HCT116 (cell line): ENCODE measurements around the gene ATG14. TPM values are rescaled to one million over a fixed set of nuclear protein-coding genes. Genes with fewer than 3 reads are reported as not detected.

ENCODE experiments used
- ATAC-seq: fragments of 200-7000 bp; cut with Tn5 transposase; 2 replicates; pipeline ENCODE4 v1.9.1; 2020; ENCODE audit warnings: mild to moderate bottlenecking, moderate library complexity
- BruUV-seq: library from RNA; stranded (reverse); fragments of 400-500 nt; replicated peaks from 2 replicates; lab custom pipeline; 2021; lab: Mats Ljungman, UMichigan
- CTCF ChIA-PET: fragments of 300-600 bp; sonication (Branson Sonifier 250); formaldehyde crosslinking; loops from one replicate; lab custom pipeline; 2021; ENCODE audit warnings: antibody characterized with exemption; lab: Charles Lee
- POLR2A ChIA-PET: fragments of 300-600, 350-600 bp; sonication (Branson Sonifier 250); formaldehyde crosslinking; loops from one replicate; lab custom pipeline; 2021; ENCODE audit warnings: antibody characterized with exemption; lab: Charles Lee
- RAD21 ChIA-PET, 2 experiments: fragments of 300-600 bp; sonication (Branson Sonifier 250); formaldehyde crosslinking; loops; one replicate each; lab custom pipeline; 2023; ENCODE audit warnings: low total read pairs in 2 of 2; ENCODE audit not compliant: uncharacterized antibody in 2 of 2, unreplicated experiment in 2 of 2, low non-redundant PET in 1 of 2; lab: Charles Lee
- DNase-seq: peaks from one replicate; pipeline ENCODE4 v3.0.0-alpha.2; 2010; ENCODE audit warnings: low read depth, low spot score
- H2AFZ ChIP-seq: fragments of 200-600 bp; shearing (Covaris generic), sonication (generic); 2 replicates; pipeline ENCODE4 v1.6.1; 2017; ENCODE audit warnings: low read depth, mixed run types, mixed read lengths, antibody characterized with exemption, low read length; ENCODE audit not compliant: poor library complexity, severe bottlenecking
- H3K27ac ChIP-seq: 2 replicates; pipeline ENCODE4 v1.5.1; 2012; ENCODE audit warnings: low read depth, low read length
- H3K27me3 ChIP-seq: fragments of 200-600 bp; sonication (generic); 2 replicates; pipeline ENCODE4 v1.6.1; 2016; ENCODE audit warnings: mixed run types, low read length, mixed read lengths; ENCODE audit not compliant: insufficient read depth
- H3K36me3 ChIP-seq, 2 experiments: fragments of 200-500 bp in 1 of 2; fragments of 200-600 bp in 1 of 2; sonication (Bioruptor generic) in 1 of 2; sonication (generic) in 1 of 2; 2 replicates each; pipeline versions ENCODE4 v1.5.1 to v1.6.1; 2014 to 2016; ENCODE audit warnings: low read length in 2 of 2, inconsistent platforms in 1 of 2, mixed read lengths in 1 of 2, mixed run types in 1 of 2; ENCODE audit not compliant: insufficient read depth in 2 of 2, control insufficient read depth in 1 of 2
- H3K4me1 ChIP-seq, 2 experiments: fragments of 200-600 bp in 1 of 2; sonication (generic) in 1 of 2; 2 replicates each; pipeline versions ENCODE4 v1.5.1 to v1.6.1; 2012 to 2017; ENCODE audit warnings: low read length in 2 of 2, inconsistent platforms in 1 of 2, mild to moderate bottlenecking in 1 of 2, mixed read lengths in 1 of 2, mixed run types in 1 of 2, moderate library complexity in 1 of 2; ENCODE audit not compliant: insufficient read depth in 2 of 2, control insufficient read depth in 1 of 2
- H3K4me2 ChIP-seq: fragments of 200-600 bp; sonication (generic); 2 replicates; pipeline ENCODE4 v1.6.1; 2017; ENCODE audit warnings: mixed run types, low read length, mixed read lengths
- H3K4me3 ChIP-seq, 2 experiments: fragments of 200-600 bp in 1 of 2; sonication (generic) in 1 of 2; replicated peaks in 1 of 2; 2 replicates each; pipeline ENCODE4 v1.5.1; 2011 to 2016; ENCODE audit warnings: low read length in 2 of 2, control low read depth in 1 of 2, low read depth in 1 of 2, mild to moderate bottlenecking in 1 of 2, mixed read lengths in 1 of 2, mixed run types in 1 of 2
- H3K79me2 ChIP-seq: fragments of 200-600 bp; sonication (generic); 2 replicates; pipeline ENCODE4 v1.6.1; 2017; ENCODE audit warnings: mild to moderate bottlenecking, mixed run types, low read length, moderate library complexity, mixed read lengths; ENCODE audit not compliant: insufficient read depth
- H3K9ac ChIP-seq: fragments of 200-600 bp; sonication (generic); 2 replicates; pipeline ENCODE4 v1.6.1; 2016; ENCODE audit warnings: low read length, mixed read lengths
- H3K9me2 ChIP-seq: fragments of 200-600 bp; sonication (generic), shearing (Covaris generic); 2 replicates; pipeline ENCODE4 v1.6.1; 2017; ENCODE audit warnings: mixed run types, mild to moderate bottlenecking, moderate library complexity; ENCODE audit not compliant: insufficient read depth
- H3K9me3 ChIP-seq, 2 experiments: fragments of 200-500 bp in 1 of 2; fragments of 200-600 bp in 1 of 2; sonication (Bioruptor generic) in 1 of 2; sonication (generic) in 1 of 2; 2 replicates each; pipeline ENCODE4 v1.6.1; 2014 to 2017; ENCODE audit warnings: low read length in 2 of 2, mixed read lengths in 2 of 2, inconsistent platforms in 1 of 2, low read depth in 1 of 2, mild to moderate bottlenecking in 1 of 2, mixed run types in 1 of 2, moderate library complexity in 1 of 2; ENCODE audit not compliant: control insufficient read depth in 1 of 2, insufficient read depth in 1 of 2
- H4K20me1 ChIP-seq: fragments of 200-600 bp; sonication (generic), shearing (Covaris generic); 2 replicates; pipeline ENCODE4 v1.6.1; 2017; ENCODE audit warnings: mixed run types, mild to moderate bottlenecking, moderate library complexity; ENCODE audit not compliant: insufficient read depth
- ATF3 ChIP-seq: IDR thresholded peaks from 2 replicates; pipeline ENCODE4 v1.6.1; 2012
- CBX3 ChIP-seq: IDR thresholded peaks from 2 replicates; pipeline ENCODE4 v1.6.1; 2012; ENCODE audit warnings: low read depth
- CEBPB ChIP-seq: IDR thresholded peaks from 2 replicates; pipeline ENCODE4 v1.6.1; 2012; ENCODE audit warnings: low read depth
- CTCF ChIP-seq, 3 experiments: fragments of 200-600 bp in 1 of 3; sonication (generic) in 1 of 3; IDR thresholded peaks in 2 of 3; conservative IDR thresholded peaks in 1 of 3; 2 replicates each; pipeline ENCODE4 v1.5.1; 2012 to 2017; ENCODE audit warnings: low read depth in 2 of 3, low read length in 2 of 3, antibody characterized with exemption in 1 of 3, borderline replicate concordance in 1 of 3, control low read depth in 1 of 3, mild to moderate bottlenecking in 1 of 3, mixed read lengths in 1 of 3, mixed run types in 1 of 3, moderate library complexity in 1 of 3; ENCODE audit not compliant: insufficient read depth in 1 of 3
- EGR1 ChIP-seq: IDR thresholded peaks from 2 replicates; pipeline ENCODE4 v1.6.1; 2012; ENCODE audit warnings: low read depth
- ELF1 ChIP-seq: IDR thresholded peaks from 2 replicates; pipeline ENCODE4 v1.6.1; 2012; ENCODE audit warnings: low read depth, borderline replicate concordance
- EZH2 ChIP-seq: fragments of 200-600 bp; sonication (generic); IDR thresholded peaks from 2 replicates; pipeline ENCODE4 v1.6.1; 2017; ENCODE audit warnings: antibody characterized with exemption, mixed run types
- EZH2phosphoT487 ChIP-seq: fragments of 200-600 bp; IDR thresholded peaks from 2 replicates; pipeline ENCODE4 v1.6.1; 2018; ENCODE audit warnings: antibody characterized with exemption, borderline replicate concordance
- FOSL1 ChIP-seq: IDR thresholded peaks from 2 replicates; pipeline ENCODE4 v1.6.1; 2012; ENCODE audit warnings: low read depth
- JUND ChIP-seq: IDR thresholded peaks from 2 replicates; pipeline ENCODE4 v1.6.1; 2012
- MAX ChIP-seq: IDR thresholded peaks from 2 replicates; pipeline ENCODE4 v1.6.1; 2012
- RAD21 ChIP-seq: IDR thresholded peaks from 2 replicates; pipeline ENCODE4 v1.6.1; 2012; ENCODE audit warnings: low read depth, mild to moderate bottlenecking
- SP1 ChIP-seq: IDR thresholded peaks from 2 replicates; pipeline ENCODE4 v1.6.1; 2012; ENCODE audit warnings: low read depth
- SRF ChIP-seq: IDR thresholded peaks from 2 replicates; pipeline ENCODE4 v1.6.1; 2012; ENCODE audit warnings: low read depth
- TCF7L2 ChIP-seq: IDR thresholded peaks from 2 replicates; pipeline ENCODE4 v1.7.0; 2011; ENCODE audit warnings: borderline replicate concordance, inconsistent platforms; ENCODE audit not compliant: insufficient read depth, insufficient read length; ENCODE audit errors: extremely low read depth
- ZBTB33 ChIP-seq: IDR thresholded peaks from 2 replicates; pipeline ENCODE4 v1.6.1; 2011; ENCODE audit warnings: mild to moderate bottlenecking, low read length, moderate library complexity; ENCODE audit not compliant: insufficient replicate concordance; ENCODE audit errors: extremely low read depth
- ZFX ChIP-seq: fragments of 450-650 bp; IDR thresholded peaks from 2 replicates; pipeline ENCODE4 v1.6.1; 2017
- ZNF274 ChIP-seq: fragments of 200-500 bp; sonication (Bioruptor generic); IDR thresholded peaks from 2 replicates; pipeline ENCODE4 v1.6.1; 2014; ENCODE audit warnings: mild to moderate bottlenecking, low read depth, low read length, inconsistent platforms
- intact Hi-C: fragments of 100-400 bp; cut with micrococcal nuclease; formaldehyde crosslinking; loops from 2 replicates; pipeline ENCODE4 v1.10.0; 2022
- total RNA-seq: library from RNA; stranded (reverse); gene quantifications from one replicate; pipeline ENCODE4 v1.2.1, GENCODE V29; 2021; ENCODE audit not compliant: unreplicated experiment

ATG14 gene
- total RNA-seq, 1 experiment from 2014 or later: 9.9 TPM

GRCh38 chr14:55411426-55412389 lies at the start of gene ATG14 (continued):
- TF ChIP-seq ATF3 (no peak), ZNF274 (no peak), ELF1 (no peak), EZH2 (no peak), MAX (peak; percentile 82), RAD21 (no peak), SRF (no peak), CEBPB (no peak)

- DNase-seq (no peak), ATAC-seq (no peak)
- ChIA-PET CTCF (interaction anchor here (1.4 kb wide), 1 partner anchor 13 kb away, joined by 6 read pairs; no protein-coding TSS in a partner anchor), POLR2A (interaction anchor here (0.9 kb wide), 1 partner anchor 11 kb away, joined by 4 read pairs; no protein-coding TSS in a partner anchor), RAD21 (interaction anchor here in 1 of 2 experiments (1.3 kb wide), 1 partner anchor 16 kb away, joined by 3 read pairs; no protein-coding TSS in a partner anchor)
- H3K79me2 ChIP-seq: no peaks in the 10 kb centered on the region
- H3K27me3 ChIP-seq: no peaks in the 10 kb centered on the region
- intact Hi-C loops: no loop called here
- no peaks in the 10 kb centered on the region for H3K36me3 ChIP-seq
- no peak overlapping the region; a peak in 1 of 4 replicates for H3K4me3 ChIP-seq
- no peak overlapping the region for H3K27ac ChIP-seq
- H4K20me1 ChIP-seq: no peaks in the 10 kb centered on the region
- peak overlapping the region; percentile 62 for H3K4me2 ChIP-seq
- H3K9ac ChIP-seq: peak overlapping the region; percentile 32
- no peaks in the 10 kb centered on the region for H3K9me3 ChIP-seq
- H3K9me2 ChIP-seq: no peaks in the 10 kb centered on the region
- peaks cover 16 to 32% of the 10 kb centered on the region in 2 experiments for H3K4me1 ChIP-seq
- H2AFZ ChIP-seq: peak overlapping the region; percentile 59
- no TSS peak for BruUV-seq
- TF ChIP-seq CTCF (IDR thresholded peaks at IDR 0.05 in 2 of 3, conservative IDR thresholded peaks at IDR 0.05 in 1 of 3; ENCODE audit: borderline replicate concordance in 1 of 3, insufficient read depth in 1 of 3, low read depth in 2 of 3, low read length in 2 of 3) (no peak), SRF (no peak), ZFX (no peak), JUND (peak; percentile 66), CBX3 (peak; percentile 60; the same call in 1 of the 2 replicates), FOSL1 (peak; percentile 77), RAD21 (no peak), EGR1 (no peak), ATF3 (no peak), SP1 (0 out of 2 replicates have a peak, but pooled peaks have one; percentile 23), ZBTB33 (no peak), TCF7L2 (peak; percentile 12), EZH2phosphoT487 (no peak)
Measured at GRCh38 chr14:55458800-55459515, 47.3 kb upstream of the ATG14 start.
